SKM-1 (cell line): ENCODE measurements around the gene AGBL5.

Experiments used
- DNase-seq: peaks from one replicate; lab custom pipeline; 2025; ENCODE audit not compliant: unreplicated experiment; lab: John Stamatoyannopoulos, UW

Gene AGBL5

GRCh38 chr2:27050996-27051901 is at the start of gene AGBL5:
Gene AGBL5, plus strand, starts transcription at chr2:27051668. Its CDS starts 1,291 bp downstream, at chr2:27052959.
- DNase-seq = peak; percentile 86

- DNase-seq = no peak
These were observed 49.5 kb upstream of the AGBL5 start for GRCh38 chr2:27001950-27002349.

GRCh38 chr2:27003007-27003406 is 48.5 kb upstream of the AGBL5 start:
- no peak for DNase-seq

GRCh38 chr2:27003857-27004256 is 47.6 kb upstream of the AGBL5 start:
- DNase-seq = no peak

GRCh38 chr2:27006602-27007415 is 44.7 kb upstream of the AGBL5 start:
- DNase-seq = no peak

GRCh38 chr2:27007416-27008374 is 43.8 kb upstream of the AGBL5 start:
- DNase-seq = no peak

GRCh38 chr2:27008678-27009077 is 42.8 kb upstream of the AGBL5 start:
- no peak for DNase-seq

GRCh38 chr2:27009083-27009482 is 42.4 kb upstream of the AGBL5 start:
- no peak for DNase-seq

GRCh38 chr2:27009716-27010115 is 41.8 kb upstream of the AGBL5 start:
- no peak for DNase-seq

GRCh38 chr2:27010139-27010538 is 41.3 kb upstream of the AGBL5 start:
- DNase-seq = no peak

- no peak for DNase-seq
These were observed 37.7 kb upstream of the AGBL5 start for GRCh38 chr2:27013738-27014137.

GRCh38 chr2:27014771-27015433 is 36.6 kb upstream of the AGBL5 start:
- no peak for DNase-seq

- DNase-seq = peak; percentile 49
These were observed 34.6 kb upstream of the AGBL5 start for GRCh38 chr2:27016801-27017325.

- DNase-seq = no peak
These were observed 33.3 kb upstream of the AGBL5 start for GRCh38 chr2:27018142-27018541.

- DNase-seq = no peak
These were observed 32.0 kb upstream of the AGBL5 start for GRCh38 chr2:27019459-27019858.

- DNase-seq = no peak
These were observed 31.3 kb upstream of the AGBL5 start for GRCh38 chr2:27019931-27020855.

- no peak for DNase-seq
These were observed 30.0 kb upstream of the AGBL5 start for GRCh38 chr2:27021253-27022049.

- no peak for DNase-seq
These were observed 27.7 kb upstream of the AGBL5 start for GRCh38 chr2:27023740-27024139.
